Stimulated activated CD8-positive, alpha-beta memory T cell treated with anti-CD3 and anti-CD28 coated beads, Interleukin-15, amount 100 ng/mL, for 24 hours (primary cell): ENCODE measurements around the gene CCDC57.

ENCODE experiments used
- DNase-seq: peaks from one replicate; pipeline ENCODE4 v3.0.0-alpha.2; 2020; ENCODE audit warnings: low read depth

Gene CCDC57

DNA sequence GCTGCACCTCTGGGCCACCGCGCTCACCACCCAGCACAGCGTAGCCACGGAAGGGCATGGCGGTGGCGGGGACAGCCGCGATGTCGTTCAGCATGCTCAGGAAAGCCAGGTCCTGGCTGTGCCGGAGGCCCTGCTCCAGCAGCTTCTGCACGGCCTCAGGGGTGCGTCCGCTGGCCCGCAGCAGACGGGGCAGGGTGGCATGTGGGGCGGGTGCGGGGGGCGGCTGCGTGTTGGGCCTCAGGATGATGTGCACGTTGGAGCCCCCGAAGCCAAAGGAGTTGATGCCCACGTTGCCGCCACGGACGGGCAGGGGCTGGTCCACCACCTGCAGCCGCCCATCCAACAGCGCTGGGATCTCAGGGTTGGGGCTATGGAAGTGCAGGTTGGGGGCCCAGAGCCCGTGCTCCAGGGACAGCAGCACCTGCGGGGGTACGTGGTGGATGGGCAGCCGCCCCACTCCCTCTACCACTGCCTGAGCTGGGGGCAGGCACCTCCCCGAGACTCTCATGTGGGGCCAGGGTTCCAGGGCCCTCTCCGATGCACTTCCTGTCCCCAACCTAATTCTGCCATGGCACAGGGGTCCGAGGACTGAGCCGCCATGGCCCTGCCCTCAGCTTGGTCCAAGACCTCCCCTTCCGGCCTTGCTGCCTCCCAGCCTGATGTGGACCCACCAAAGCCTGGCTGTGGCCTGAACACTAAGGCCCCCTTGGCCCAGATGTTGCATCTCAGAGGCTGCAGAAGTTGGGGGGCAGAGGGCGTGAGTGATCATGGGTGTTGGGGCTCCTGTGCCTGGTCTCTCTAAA, 121.2 kb downstream of the CCDC57 start:
- DNase-seq, result no peak

DNA sequence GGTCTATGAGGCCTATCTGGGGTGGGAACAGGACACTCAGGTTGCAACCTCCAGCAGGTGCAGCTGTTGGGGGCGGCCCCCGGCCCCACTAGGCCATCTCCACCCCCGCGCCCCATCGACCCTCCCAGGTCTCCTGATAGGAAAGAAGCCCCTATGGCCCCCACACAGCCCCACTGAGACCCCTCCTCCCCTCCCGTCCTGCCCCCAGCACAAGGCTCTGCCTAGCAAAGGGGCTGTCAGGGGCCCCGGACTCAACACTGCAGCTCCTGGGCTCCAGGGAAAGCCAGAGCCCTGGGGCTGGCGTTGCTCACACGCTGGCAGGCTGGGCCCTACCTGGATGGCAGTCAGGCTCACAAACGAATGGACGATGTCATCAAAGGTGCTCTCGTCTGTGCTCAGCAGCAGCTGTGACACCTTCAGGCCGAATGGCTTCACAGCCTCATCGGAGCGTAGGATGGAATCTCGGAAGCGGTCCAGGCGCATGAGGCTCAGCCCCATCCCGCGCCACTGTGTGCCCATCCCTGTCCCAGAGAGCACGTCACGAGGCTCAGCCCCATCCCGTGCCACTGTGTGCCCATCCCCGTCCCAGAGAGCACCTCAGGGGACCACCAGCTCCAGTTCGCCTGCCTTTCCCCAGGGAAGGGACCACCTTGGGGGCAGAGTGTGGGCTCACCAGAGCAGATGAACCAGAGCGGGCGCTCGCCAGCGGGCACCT, 121.9 kb downstream of the CCDC57 start:
- DNase-seq, result no peak

DNA sequence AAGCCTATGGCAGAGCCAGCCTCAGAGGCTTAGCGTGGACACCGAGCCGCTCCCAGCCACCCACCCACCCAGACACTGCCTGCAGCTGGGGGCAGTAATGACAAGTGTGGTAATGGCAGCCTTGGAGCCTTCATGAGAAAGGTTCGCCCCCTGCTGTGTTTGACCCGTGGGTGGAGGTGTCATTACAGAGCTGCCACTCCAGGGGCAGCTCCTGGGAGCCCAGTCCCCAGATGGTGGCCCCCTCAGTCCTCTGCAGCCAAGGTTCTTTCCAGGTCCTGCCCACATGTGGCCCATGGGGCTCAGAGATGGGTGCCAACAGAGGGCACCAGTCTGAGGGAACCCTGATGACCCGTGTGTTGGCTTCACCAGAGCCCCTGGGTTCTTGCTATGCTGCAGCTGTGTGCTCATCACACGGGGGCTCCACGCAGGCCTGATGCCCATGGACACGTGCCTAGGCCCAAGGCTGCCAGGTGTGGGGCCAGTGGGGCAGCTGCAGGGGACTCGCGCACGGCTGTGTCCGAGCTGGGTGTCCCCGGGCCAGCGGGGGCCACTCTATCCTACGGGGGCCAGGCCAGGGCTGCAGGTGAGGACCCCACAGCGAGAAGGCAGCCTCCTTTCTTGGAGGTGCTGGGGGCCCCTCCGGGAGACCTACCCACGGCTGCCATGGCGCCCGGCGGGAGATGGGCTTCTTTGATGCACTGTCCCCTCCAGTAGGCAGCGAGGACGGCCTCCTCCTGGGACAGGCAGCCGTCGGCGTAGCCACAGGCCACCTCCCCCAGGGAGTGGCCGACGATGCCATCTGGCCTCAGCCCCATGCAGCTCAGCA, 122.7 kb downstream of the CCDC57 start:
- DNase-seq, result no peak

DNA sequence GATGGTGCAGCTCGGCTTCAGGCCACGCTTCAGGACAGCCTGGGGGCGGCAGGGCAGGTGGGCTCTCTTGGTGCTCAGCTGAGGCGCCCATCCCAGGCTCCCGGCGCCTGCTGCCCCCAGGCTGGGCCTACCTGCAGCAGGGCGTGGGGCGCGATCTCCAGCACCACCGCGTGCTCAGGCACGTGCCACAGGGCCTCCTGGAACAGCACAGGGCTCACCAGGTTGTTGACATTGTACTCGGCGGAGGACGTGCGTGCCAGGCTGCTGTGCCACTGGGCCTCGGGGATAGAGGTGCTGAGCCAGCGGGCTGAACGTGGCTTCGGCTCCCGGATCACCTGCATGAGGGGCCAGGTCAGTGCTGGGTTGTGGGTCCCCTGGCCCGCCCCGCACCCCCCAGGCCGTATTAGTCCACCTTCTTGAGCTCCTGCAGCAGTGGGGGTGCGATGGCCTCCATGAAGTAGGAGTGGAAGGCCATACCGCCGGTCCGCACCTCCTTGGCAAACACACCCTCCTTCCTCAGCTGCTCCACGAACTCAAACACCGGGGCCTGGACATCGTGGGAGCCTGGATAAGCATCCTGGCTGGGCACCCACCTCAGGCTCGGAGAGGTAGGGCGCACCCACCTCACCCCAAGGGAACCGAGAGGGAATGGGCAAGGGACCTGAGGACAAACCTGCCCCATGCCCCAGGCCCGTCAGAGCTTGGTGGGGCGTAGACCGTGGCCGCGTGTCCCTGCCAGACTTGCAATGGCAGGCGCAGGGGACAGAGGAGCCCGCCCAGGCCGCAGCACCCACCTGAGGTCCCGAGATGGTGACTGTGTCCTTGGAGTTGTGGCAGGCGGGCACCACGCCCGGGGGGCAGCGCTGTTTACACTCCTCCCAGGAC, 123.6 kb downstream of the CCDC57 start:
- no peak for DNase-seq

DNA sequence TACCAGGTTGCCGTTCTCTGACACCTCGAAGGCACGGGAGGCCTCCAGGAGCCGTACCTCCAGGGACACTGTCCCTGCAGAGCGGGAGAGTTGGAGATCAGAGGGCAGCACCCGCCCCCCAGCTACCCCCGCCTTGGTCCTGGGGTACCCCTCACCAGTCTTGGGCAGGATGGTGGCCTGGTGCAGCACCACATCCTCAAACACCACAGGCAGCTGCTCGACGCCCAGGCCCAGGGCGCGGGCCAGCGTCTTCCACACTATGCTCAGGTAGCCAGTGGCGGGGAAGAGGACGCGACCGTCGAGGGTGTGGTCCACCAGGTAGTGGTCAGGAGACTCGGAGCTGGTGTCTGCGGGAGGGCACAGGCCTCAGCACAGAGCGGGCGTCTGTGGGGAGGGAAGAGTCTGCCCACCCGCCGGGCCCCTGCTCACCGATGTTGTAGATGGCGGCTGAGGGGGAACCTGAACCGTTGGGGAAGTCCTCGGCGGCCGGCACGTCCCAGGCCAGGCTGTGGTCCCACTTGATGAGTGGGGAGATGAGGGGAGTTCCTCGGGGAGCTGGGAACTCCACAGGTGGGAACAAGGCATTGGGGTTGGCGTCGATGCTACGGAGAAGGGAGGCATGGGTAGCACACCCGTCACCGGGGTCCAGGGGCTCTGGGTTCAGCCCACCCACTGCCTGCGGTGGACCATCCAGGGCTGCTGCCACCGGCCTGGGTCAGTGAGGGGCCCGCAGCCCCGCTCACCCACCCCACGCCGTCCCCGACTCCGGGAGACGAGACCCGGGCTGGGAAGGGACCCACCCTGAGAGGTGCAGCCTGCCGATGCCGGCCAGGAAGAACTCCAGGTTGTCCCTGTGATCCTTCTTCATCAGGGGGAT, 124.4 kb downstream of the CCDC57 start:
- no peak for DNase-seq

DNA sequence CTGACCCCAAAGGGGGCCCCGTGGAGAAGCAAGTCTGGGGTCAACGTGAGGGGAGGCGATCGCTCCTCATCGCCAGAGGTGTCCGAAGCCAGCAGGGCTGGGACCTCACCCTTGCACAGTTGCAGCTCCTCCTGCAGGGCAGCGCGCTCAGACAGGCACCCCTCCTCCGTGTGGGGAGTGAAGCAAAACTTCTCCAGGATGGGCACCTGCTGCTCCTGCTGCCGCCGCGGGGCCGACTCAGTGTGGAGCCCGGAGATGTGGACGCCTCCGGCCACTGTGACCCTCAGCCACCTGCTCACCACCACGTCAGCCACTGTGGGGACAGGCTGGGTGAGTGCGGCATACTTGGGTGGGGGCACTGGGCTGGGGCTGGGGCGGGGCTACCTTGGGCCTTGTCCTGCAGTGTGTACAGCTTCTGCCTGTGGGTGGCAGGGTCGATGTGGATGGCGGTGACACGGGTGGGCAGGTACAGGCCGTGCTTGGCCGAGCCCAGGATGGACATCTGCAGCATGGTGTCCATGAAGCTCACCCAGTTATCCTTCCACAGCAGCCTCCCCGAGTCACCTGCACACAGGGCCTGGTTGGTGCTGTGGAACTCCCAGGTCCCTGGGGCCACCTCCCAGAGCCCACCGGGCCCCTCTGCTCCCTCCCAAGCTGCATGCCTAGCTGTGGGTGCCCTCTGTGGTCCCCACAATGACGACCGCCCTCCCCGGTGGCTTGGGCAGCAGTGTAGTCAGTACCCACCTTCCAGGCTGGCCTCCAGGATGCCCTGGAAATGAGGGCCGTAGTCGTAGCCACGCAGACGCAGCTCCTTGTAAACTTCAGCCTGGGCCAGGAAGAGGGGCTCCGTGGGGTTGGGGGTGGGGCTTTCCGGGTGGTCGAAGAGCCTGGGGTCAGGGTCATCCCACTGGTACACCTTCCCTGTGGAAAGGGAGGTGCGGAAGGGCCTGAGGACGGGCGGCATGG, 125.4 kb downstream of the CCDC57 start:
- no peak for DNase-seq

DNA sequence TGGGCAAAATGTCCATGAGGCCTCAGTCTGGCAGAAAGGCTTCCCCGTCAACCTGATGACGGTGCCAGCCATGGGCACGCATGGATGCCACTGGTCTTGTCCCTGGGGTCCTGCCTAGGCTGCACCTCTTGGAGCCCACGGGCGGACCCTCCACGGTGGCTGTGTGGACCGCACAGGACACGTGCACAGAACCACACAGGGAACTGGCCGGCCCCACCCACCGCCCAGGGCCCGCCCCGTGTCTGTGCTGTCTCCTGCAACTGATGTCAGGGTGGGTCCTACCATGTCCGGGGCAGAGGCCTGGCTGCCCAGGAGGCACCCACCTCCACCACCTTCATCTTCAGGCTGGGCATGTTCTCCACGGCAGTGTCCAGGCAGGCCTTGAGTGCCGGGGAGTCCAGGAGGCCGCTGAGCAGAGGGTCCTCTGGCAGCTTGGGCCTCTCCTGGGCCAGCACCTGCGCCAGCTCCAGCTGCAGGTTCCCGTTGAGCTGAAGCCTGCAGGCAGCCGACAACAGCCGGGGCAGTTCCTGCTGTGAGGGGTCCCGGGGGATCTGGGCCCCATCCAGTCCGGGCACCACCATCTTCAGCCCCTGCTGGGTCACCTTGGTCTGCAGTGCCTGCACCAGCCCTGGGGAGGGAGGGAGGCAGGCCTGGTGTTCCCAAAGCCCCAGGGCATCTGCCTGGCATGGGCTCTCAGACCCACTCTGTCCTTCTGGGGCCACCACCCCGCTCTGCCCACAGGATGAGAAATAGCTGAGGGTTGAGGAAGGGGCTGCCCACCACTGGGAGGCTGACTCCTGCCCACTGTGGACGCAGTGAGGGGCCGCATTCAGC, 126.5 kb downstream of the CCDC57 start:
- DNase-seq, result no peak

DNA sequence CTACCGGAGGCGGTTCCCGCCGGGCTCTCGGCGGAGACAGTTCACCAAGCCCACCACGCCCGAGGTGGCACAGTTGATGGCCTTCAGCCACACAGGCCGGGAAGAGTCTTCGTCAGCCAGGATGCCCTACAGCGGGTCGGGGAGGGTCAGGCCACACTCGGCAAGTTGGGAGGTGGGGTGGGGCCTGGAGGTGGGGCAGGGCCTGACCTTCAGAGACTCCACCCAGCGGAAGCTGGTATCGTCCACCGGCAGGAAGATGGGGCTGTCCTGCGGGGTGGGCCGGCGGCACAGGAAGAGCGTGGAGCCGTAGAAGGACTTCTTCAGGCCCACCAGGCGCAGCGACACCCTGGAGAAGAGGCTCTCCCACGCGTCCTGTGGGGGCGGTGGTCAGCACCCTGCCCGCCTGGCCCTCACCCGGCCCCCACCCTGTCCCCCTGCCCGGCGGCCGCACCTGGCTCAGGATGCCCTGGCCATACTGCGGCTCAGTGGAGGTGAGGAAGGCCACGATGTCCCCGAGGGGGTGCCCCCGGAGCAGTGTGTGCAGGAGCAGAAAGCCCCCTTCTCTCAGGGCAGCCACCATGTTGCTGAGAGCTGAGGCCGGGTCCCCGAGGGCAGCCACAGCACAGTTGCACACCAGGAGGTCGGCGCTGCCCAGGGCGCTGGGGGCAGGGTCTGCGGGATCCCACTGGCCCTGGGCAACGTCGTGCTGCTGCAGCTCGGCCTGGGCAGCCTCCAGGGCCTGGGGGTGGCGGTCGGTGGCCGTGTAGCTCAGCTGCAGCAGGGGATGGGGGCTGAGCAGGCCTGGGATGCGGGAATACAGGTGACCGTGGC, 127.4 kb downstream of the CCDC57 start:
- DNase-seq, result no peak

DNA sequence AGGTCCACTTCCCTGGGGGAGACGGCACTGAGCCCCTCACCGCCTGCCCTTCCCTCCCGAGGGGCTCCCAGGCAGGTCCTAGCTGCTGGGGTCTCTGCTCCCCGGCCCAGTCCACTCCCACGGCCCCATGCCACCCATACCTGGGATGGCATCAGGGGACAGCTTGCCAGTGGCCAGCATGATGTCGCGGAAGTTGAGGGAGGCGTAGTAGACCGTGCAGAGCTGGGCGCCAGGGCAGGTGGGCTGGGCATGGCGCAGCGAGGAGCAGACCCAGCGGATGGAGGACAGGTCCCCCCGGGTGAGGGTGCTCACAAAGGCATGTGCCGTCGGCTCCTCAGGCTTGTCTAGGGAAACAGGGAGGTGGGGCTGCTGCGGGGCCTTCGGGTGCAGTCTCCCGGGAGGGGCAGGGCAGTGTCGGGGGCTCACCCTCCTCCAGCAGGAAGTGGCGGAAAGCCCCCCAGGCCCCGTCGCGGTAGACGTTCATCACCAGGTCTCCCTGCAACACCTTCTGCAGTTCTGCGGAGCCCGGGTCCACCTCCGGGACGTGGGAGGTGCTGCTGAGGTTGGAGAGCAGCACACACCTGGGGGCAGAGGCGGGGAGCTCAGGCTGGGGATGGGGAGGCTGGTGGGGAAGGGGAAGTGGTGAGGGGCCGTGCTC, 128.1 kb downstream of the CCDC57 start:
- DNase-seq, result no peak

DNA sequence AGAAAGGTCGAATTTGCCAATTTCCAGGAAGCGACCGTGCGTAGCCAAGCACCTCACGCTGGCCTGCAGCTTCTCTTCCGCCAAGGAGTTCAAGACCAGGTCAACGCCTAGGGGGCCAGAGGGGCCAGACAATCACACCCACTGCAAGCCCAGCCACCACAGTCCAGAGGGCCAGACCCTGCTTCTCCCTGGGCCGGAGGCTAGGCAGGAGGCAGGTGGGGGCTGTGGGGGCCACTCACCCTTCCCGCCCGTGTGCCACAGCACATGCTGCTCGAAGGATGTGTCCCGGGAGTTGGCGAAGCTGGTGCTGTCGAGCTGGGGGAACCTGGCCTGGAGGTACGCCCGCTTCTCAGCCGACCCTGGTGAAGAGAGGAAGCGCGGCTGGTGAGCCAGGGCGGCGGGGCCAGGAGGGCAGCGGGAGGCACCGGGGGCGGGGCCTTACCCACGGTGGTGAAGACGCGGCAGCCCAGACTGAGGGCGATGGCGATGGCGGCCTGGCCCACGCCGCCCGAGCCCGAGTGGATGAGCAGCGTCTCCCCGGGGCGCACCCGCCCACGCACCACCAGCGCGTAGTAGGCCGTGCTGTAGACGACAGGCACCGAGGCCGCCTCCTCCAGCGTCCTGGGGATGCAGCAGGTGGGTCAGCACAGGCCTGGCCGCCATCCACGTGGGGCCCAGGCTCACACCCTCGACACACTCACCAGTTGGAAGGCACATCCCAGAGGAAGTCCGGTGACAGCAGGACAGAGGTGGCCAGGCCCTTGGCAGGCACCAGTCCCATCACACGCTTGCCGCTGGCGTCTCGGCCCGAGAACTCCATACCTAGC, 128.9 kb downstream of the CCDC57 start:
- DNase-seq, result no peak

DNA sequence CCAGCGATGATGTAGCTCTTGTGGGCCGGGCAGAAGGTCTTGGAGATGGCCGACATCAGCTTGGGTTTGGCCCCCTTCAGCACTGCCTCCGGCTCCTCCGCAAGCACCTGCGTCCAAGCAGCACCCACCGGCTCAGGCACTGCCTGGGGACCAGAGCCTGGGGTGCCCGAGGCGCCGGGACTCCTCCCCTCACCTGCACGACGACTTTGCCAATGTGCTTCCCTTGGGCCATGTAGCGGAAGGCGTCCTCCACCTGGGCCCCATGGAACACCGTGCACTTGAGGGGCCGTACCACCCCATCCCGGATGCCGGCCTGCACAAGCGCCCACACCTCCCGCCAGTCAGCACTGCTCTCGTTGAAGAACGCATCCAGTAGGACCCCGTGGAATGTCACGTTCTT, 129.6 kb downstream of the CCDC57 start:
- no peak for DNase-seq

DNA sequence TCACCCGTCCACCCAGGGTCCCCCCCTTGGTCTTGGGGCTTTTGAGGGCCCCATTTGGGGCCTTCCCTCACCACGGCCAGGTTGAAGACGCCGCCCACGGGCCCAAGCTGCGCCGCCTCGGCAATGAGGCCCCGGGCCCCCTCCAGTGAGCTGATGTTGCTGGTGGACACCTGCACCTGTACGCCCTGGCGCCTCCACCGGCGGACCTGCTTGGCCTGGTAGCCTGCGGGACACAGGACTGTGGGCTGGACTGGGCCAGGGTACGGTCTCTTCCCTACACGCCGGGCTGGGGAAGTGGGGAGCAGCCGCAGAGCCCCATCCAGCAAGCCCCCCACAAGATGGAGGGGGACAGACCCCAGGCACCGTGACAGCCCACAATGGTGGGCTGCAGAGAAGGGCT, 130.2 kb downstream of the CCDC57 start:
- no peak for DNase-seq

DNA sequence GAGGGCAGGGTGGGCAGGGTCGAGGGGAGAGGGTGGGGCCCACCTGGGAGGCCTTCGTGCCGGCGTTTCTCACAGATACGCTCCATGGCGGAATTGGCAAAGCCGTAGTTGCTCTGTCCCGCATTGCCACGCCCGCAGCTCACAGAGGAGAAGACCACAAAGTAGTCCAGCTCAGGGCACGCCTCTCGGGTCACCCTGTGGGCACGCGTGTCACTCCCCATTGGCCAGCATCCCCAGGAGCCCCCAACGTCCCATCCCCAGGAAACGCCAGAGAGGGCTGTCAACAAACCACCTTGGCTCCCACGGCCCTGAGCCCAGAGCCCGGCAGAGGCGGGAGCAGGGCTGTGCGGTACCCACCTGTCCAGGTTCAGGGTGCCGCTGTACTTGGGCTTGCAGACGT, 130.7 kb downstream of the CCDC57 start:
- no peak for DNase-seq

DNA sequence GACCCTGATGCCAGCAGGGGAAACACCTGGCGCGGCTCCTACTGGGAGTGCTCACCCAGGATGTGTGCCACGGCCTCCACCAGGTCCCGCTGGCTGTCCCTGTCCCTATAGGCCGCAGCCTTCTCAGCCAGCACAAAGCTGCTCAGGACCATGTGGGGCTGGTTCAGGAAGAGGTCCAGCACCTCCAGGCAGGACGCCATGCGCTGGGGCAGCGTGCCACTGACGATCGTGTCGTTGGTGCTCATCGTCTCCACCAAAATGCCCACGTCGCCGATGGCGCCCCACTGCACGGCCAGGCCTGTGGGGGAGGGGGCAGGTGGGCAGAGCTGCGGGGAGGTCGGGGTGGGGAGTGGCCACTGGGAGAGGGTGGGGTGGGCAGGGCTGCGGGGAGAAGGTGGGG, 131.1 kb downstream of the CCDC57 start:
- DNase-seq, result no peak

DNA sequence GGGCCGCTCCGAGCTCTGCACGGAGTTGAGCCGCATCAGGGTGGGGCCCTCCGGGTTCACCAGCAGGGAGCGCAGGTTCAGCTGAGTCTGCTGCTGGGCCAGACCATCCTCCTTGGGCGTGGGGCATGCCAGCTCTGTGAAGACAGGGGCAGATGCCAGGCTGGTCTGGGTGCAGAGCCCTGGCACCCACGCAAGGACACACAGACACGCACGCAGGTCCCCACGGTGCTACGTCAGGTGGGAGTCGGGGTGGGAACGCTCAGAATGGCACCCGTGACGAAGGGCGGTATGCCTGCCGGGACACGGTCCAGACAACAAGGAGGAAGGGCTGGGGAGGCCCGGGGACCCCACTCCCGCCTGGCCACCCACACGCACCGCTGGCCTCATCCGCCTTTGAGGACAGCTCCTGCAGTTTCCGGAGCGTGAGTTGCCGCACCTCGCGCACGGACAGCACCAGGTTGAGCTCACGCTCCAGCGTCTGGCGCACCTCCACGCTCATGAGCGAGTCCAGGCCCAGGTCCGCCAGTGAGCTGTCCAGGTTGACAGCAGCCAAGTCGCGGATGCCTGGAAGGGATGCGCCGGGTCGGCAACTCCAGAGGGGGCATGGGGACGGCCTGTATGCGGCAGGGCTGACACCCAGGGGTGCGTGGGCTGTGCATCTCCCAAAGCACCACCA, 131.7 kb downstream of the CCDC57 start:
- DNase-seq, result no peak
